SK-N-SH treated with all-trans-retinoic acid at 6 μM for 48 hours (cell line): Measurements from ENCODE around the gene WDSUB1.

ENCODE experiments used
- GLIS3 ChIP-seq: fragments of 250-450 bp; sonication (Bioruptor Pico); IDR thresholded peaks from 2 replicates; pipeline ENCODE4 v1.5.0; 2020; ENCODE audit warnings: mild to moderate bottlenecking, moderate library complexity
- OSR1 ChIP-seq: fragments of 250-450 bp; sonication (Bioruptor Pico); IDR thresholded peaks from 2 replicates; pipeline ENCODE4 v1.8.0; 2022; ENCODE audit warnings: moderate library complexity, mild to moderate bottlenecking, inconsistent platforms
- PPARA ChIP-seq: fragments of 250-450 bp; sonication (Bioruptor Pico); IDR thresholded peaks from 2 replicates; pipeline ENCODE4 v1.5.0; 2020; ENCODE audit warnings: mild to moderate bottlenecking, borderline replicate concordance
- RARB ChIP-seq: fragments of 250-450 bp; sonication (Bioruptor Pico); IDR thresholded peaks from 2 replicates; pipeline ENCODE4 v1.8.0; 2021; ENCODE audit warnings: mild to moderate bottlenecking, moderate library complexity
- TCF4 ChIP-seq: fragments of 250-450 bp; sonication (Bioruptor Pico); IDR thresholded peaks from 2 replicates; pipeline ENCODE4 v1.8.0; 2021; ENCODE audit warnings: mild to moderate bottlenecking, moderate library complexity, borderline replicate concordance
- ZC3H10 ChIP-seq: fragments of 250-450 bp; sonication (Bioruptor Pico); IDR thresholded peaks from 2 replicates; pipeline ENCODE4 v1.5.1; 2021; ENCODE audit warnings: mild to moderate bottlenecking, moderate library complexity
- ZFP30 ChIP-seq: fragments of 450-650 bp; formaldehyde crosslinking; IDR thresholded peaks from 2 replicates; pipeline ENCODE4 v1.5.0; 2022; ENCODE audit warnings: mild to moderate bottlenecking, moderate library complexity
- ZNF70 ChIP-seq: fragments of 450-650 bp; formaldehyde crosslinking; IDR thresholded peaks from 2 replicates; pipeline ENCODE4 v1.5.0; 2020; ENCODE audit warnings: mild to moderate bottlenecking, moderate library complexity
- ZNF8 ChIP-seq: fragments of 450-650 bp; formaldehyde crosslinking; IDR thresholded peaks from 2 replicates; pipeline ENCODE4 v1.5.0; 2020; ENCODE audit warnings: mild to moderate bottlenecking, moderate library complexity
- TF ChIP-seq, protein P1 (sequence below): fragments of 250-450 bp; sonication (Bioruptor Pico); IDR thresholded peaks from 2 replicates; pipeline ENCODE4 v1.8.0; 2020; ENCODE audit warnings: mild to moderate bottlenecking, moderate library complexity, borderline replicate concordance
- TF ChIP-seq, protein P2 (sequence below): fragments of 250-450 bp; sonication (Bioruptor Pico); IDR thresholded peaks from 2 replicates; pipeline ENCODE4 v1.5.1; 2021; ENCODE audit warnings: mild to moderate bottlenecking, moderate library complexity

DNA sequence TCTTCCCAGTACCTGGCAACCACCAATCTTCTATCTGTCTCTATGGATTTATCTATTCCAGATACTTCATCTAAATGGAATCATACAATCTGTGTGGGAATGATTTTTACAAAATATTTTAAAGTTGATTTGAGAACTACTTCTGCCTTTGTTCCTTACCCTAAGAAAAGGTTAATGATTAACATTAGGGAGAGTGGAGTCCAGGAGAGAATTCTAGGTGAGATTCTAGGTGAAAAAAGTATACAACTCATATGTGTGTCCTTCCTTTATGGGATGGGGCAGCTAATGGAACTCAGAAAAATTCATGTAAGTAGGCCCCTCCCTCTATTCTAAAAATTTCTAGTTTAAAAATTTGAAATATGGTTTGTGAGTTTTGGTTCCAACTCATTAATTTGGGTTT is 35.9 kb upstream of the WDSUB1 start:
- TF ChIP-seq ZC3H10 (CRISPR knock-in tag) (no peak), ZFP30 (CRISPR knock-in tag) (no peak), ZNF8 (CRISPR knock-in tag) (no peak), RARB (no peak), OSR1 (no peak), PPARA (CRISPR knock-in tag) (no peak), ZNF70 (no peak), TCF4 (CRISPR knock-in tag) (no peak), GLIS3 (CRISPR knock-in tag) (no peak)
- TF ChIP-seq, protein P1, sequence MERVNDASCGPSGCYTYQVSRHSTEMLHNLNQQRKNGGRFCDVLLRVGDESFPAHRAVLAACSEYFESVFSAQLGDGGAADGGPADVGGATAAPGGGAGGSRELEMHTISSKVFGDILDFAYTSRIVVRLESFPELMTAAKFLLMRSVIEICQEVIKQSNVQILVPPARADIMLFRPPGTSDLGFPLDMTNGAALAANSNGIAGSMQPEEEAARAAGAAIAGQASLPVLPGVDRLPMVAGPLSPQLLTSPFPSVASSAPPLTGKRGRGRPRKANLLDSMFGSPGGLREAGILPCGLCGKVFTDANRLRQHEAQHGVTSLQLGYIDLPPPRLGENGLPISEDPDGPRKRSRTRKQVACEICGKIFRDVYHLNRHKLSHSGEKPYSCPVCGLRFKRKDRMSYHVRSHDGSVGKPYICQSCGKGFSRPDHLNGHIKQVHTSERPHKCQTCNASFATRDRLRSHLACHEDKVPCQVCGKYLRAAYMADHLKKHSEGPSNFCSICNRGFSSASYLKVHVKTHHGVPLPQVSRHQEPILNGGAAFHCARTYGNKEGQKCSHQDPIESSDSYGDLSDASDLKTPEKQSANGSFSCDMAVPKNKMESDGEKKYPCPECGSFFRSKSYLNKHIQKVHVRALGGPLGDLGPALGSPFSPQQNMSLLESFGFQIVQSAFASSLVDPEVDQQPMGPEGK (CRISPR knock-in tag) = no peak
- TF ChIP-seq, protein P2, sequence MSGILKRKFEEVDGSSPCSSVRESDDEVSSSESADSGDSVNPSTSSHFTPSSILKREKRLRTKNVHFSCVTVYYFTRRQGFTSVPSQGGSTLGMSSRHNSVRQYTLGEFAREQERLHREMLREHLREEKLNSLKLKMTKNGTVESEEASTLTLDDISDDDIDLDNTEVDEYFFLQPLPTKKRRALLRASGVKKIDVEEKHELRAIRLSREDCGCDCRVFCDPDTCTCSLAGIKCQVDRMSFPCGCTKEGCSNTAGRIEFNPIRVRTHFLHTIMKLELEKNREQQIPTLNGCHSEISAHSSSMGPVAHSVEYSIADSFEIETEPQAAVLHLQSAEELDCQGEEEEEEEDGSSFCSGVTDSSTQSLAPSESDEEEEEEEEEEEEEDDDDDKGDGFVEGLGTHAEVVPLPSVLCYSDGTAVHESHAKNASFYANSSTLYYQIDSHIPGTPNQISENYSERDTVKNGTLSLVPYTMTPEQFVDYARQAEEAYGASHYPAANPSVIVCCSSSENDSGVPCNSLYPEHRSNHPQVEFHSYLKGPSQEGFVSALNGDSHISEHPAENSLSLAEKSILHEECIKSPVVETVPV (CRISPR knock-in tag) = no peak
